GM23248 (cell line): ENCODE data around the gene COA8. TPM values are rescaled to one million over a fixed set of nuclear protein-coding genes. Genes with fewer than 3 reads are reported as not detected.

Experiments
- DNase-seq: peaks from one replicate; pipeline ENCODE4 v3.0.0-alpha.2; 2015
- H2AFZ ChIP-seq: fragments of 200-600 bp; sonication (generic); 2 replicates; pipeline ENCODE4 v1.6.1; 2016; ENCODE audit warnings: antibody characterized with exemption
- H3F3A ChIP-seq: fragments of 200-600 bp; sonication (generic); 2 replicates; pipeline ENCODE4 v1.6.1; 2016; ENCODE audit warnings: mild to moderate bottlenecking, antibody characterized with exemption, mixed run types; ENCODE audit not compliant: insufficient read depth
- H3K27ac ChIP-seq: fragments of 200-600 bp; sonication (generic); 2 replicates; pipeline ENCODE4 v1.5.1; 2016; ENCODE audit warnings: mild to moderate bottlenecking
- H3K27me3 ChIP-seq: fragments of 200-600 bp; sonication (generic); replicated peaks from 2 replicates; pipeline ENCODE4 v1.6.1; 2016; ENCODE audit warnings: mild to moderate bottlenecking; ENCODE audit not compliant: insufficient read depth
- H3K36me3 ChIP-seq: fragments of 200-600 bp; sonication (generic); 2 replicates; pipeline ENCODE4 v1.6.1; 2016; ENCODE audit warnings: low read depth, mild to moderate bottlenecking
- H3K4me1 ChIP-seq: fragments of 200-600 bp; sonication (generic); 2 replicates; pipeline ENCODE4 v1.6.1; 2016; ENCODE audit warnings: mild to moderate bottlenecking; ENCODE audit not compliant: insufficient read depth
- H3K4me2 ChIP-seq: fragments of 200-600 bp; sonication (generic); one replicate; pipeline ENCODE4 v1.6.1; 2016; ENCODE audit warnings: mild to moderate bottlenecking; ENCODE audit not compliant: unreplicated experiment
- H3K4me3 ChIP-seq: fragments of 200-600 bp; sonication (generic); 2 replicates; pipeline ENCODE4 v1.5.1; 2016; ENCODE audit warnings: mild to moderate bottlenecking
- H3K79me2 ChIP-seq: fragments of 200-600 bp; sonication (generic); 2 replicates; pipeline ENCODE4 v1.6.1; 2016; ENCODE audit warnings: mild to moderate bottlenecking; ENCODE audit not compliant: insufficient read depth
- H3K9ac ChIP-seq: fragments of 200-600 bp; sonication (generic); 2 replicates; pipeline ENCODE4 v1.6.1; 2016; ENCODE audit warnings: mild to moderate bottlenecking
- H3K9me2 ChIP-seq: fragments of 200-600 bp; sonication (generic); 2 replicates; pipeline ENCODE4 v1.6.1; 2016; ENCODE audit warnings: mixed run types, mild to moderate bottlenecking, moderate library complexity; ENCODE audit not compliant: insufficient read depth
- H3K9me3 ChIP-seq: fragments of 200-600 bp; sonication (generic); one replicate; pipeline ENCODE4 v1.6.1; 2017; ENCODE audit warnings: low read depth
- H4K20me1 ChIP-seq: fragments of 200-600 bp; sonication (generic); 2 replicates; pipeline ENCODE4 v1.6.0; 2016; ENCODE audit not compliant: insufficient read depth
- EZH2 ChIP-seq: fragments of 200-600 bp; sonication (generic); IDR thresholded peaks from 2 replicates; pipeline ENCODE4 v1.6.1; 2018; ENCODE audit warnings: antibody characterized with exemption, mild to moderate bottlenecking; ENCODE audit not compliant: insufficient read depth, poor library complexity, severe bottlenecking
- EZH2phosphoT487 ChIP-seq: fragments of 200-600 bp; sonication (generic); IDR thresholded peaks from 2 replicates; pipeline ENCODE4 v1.6.1; 2018; ENCODE audit warnings: antibody characterized with exemption, moderate library complexity, mild to moderate bottlenecking, low read depth; ENCODE audit not compliant: insufficient read depth
- WGBS, 2 experiments: methylation state at CpG; one replicate each; pipeline ENCODE4 v1.1.6; 2015 to 2017; ENCODE audit warnings: low lambda C conversion rate in 2 of 2, low coverage in 1 of 2; ENCODE audit errors: missing lambda C conversion rate in 2 of 2; 5-methylcytosine and 5-hydroxymethylcytosine counted together
- in situ Hi-C: fragments of 300-500 bp; cut with MboI; formaldehyde crosslinking; loops from 2 replicates; pipeline ENCODE4 v1.15.0; 2020
- polyA plus RNA-seq: library from polyadenylated mRNA; unstranded; fragments of >200 nt; fragmentation: Nextera tagmentation; extraction: Ambion mirVana; gene quantifications from 2 replicates; pipeline ENCODE4 v1.2.1, GENCODE V29; 2016
- total RNA-seq: library from RNA; depleted of rRNA; stranded (reverse); fragments of >200 nt; shearing (Covaris generic); gene quantifications from 2 replicates; pipeline ENCODE4 v1.2.3, GENCODE V29; 2014

Gene COA8
- total and polyA plus RNA-seq, 2 experiments from 2014 or later: 28.9 to 96.3 TPM

- no peak overlapping the region for H3K27ac ChIP-seq
- no peaks in the 10 kb centered on the region for H3K27me3 ChIP-seq
- H3K4me1 ChIP-seq: peaks cover 20% of the 10 kb centered on the region; the same call in 1 of the 2 replicates
- no peak overlapping the region for H3K4me3 ChIP-seq
- no peaks in the 10 kb centered on the region for H3K36me3 ChIP-seq
- 92% methylated on average over 9 to 15 of the region's 15 CpGs for WGBS, 2 experiments
- H3K79me2 ChIP-seq: peaks cover 30% of the 10 kb centered on the region
- no peak overlapping the region for H2AFZ ChIP-seq
- no peaks in the 10 kb centered on the region for H4K20me1 ChIP-seq
- no peaks in the 10 kb centered on the region for H3K9me3 ChIP-seq
- H3K4me2 ChIP-seq: no peak overlapping the region
- H3F3A ChIP-seq: peaks cover 5% of the 10 kb centered on the region; the same call in 1 of the 2 replicates
- H3K9me2 ChIP-seq: no peaks in the 10 kb centered on the region
- in situ Hi-C loops: no loop called here
- no peak for TF ChIP-seq EZH2
- TF ChIP-seq EZH2phosphoT487: no peak
- no peak overlapping the region for H3K9ac ChIP-seq
- DNase-seq: no peak
These were observed 31.1 kb upstream of the COA8 start for GRCh38 chr14:103531421-103532215.

GRCh38 chr14:103532216-103533136 lies 30.3 kb upstream of the COA8 start:
- Histone ChIP-seq H3K9me3 (no peaks in the 10 kb centered on the region), H3K27me3 (no peaks in the 10 kb centered on the region), H3K27ac (no peak overlapping the region), H3K4me1 (peaks cover 15% of the 10 kb centered on the region; the same call in 1 of the 2 replicates), H3K4me3 (no peak overlapping the region), H3F3A (no peaks in the 10 kb centered on the region), H4K20me1 (no peaks in the 10 kb centered on the region), H2AFZ (no peak overlapping the region), H3K9ac (no peak overlapping the region), H3K79me2 (peaks cover 30% of the 10 kb centered on the region), H3K36me3 (no peaks in the 10 kb centered on the region), H3K9me2 (no peaks in the 10 kb centered on the region), H3K4me2 (no peak overlapping the region)
- no peak for TF ChIP-seq EZH2phosphoT487
- no peak for TF ChIP-seq EZH2
- in situ Hi-C loops: no loop called here
- DNase-seq: no peak
- WGBS, 2 experiments: 90 to 93% methylated on average over 27 to 32 of the region's 32 CpGs

- no peak for TF ChIP-seq EZH2
- no peak for TF ChIP-seq EZH2phosphoT487
- Histone ChIP-seq H4K20me1 (no peaks in the 10 kb centered on the region), H3K4me3 (no peak overlapping the region), H3F3A (no peaks in the 10 kb centered on the region), H2AFZ (no peak overlapping the region), H3K9me2 (no peaks in the 10 kb centered on the region), H3K79me2 (peaks cover 30% of the 10 kb centered on the region), H3K9ac (no peak overlapping the region), H3K27ac (no peak overlapping the region), H3K27me3 (no peaks in the 10 kb centered on the region), H3K4me1 (peaks cover 9% of the 10 kb centered on the region; the same call in 1 of the 2 replicates), H3K9me3 (no peaks in the 10 kb centered on the region), H3K4me2 (no peak overlapping the region), H3K36me3 (no peaks in the 10 kb centered on the region)
- no peak for DNase-seq
- in situ Hi-C loops: no loop called here
- 87 to 89% methylated on average over 22 to 23 of the region's 23 CpGs for WGBS, 2 experiments
These were observed 29.4 kb upstream of the COA8 start for GRCh38 chr14:103533137-103533998.
